Activated effector memory CD4-positive, alpha-beta T cell treated with anti-CD3 and anti-CD28 coated beads, Interleukin-2, amount 50 U/mL, for 16 hours (primary cell): ENCODE measurements around the gene CXorf58.
"Not testable (repeated sequence)": the region's sequence is repeated elsewhere in the genome, so short reads cannot be mapped to it uniquely, and the experiment has no call there.

ENCODE experiments used
- DNase-seq: peaks from one replicate; pipeline ENCODE4 v3.0.0-alpha.2; 2020

Gene CXorf58

GRCh38 chrX:23907498-23908218 lies at the start of gene CXorf58, which contains the start of gene APOO:
CXorf58 (plus strand) TSS chrX:23908006; CDS start chrX:23910303, 2,297 bp downstream.
APOO (minus strand) TSS chrX:23907938; CDS start chrX:23907702, 236 bp downstream.
- peak; percentile 96 for DNase-seq

GRCh38 chrX:23859238-23859637 lies 48.6 kb upstream of the CXorf58 start:
- DNase-seq: not testable (repeated sequence)

- DNase-seq: no peak
Measured at GRCh38 chrX:23861215-23861896, 46.5 kb upstream of the CXorf58 start.

- DNase-seq: not testable (repeated sequence)
Measured at GRCh38 chrX:23861952-23862351, 45.9 kb upstream of the CXorf58 start.

- no peak for DNase-seq
Measured at GRCh38 chrX:23864742-23865326, 43.0 kb upstream of the CXorf58 start.

- DNase-seq: no peak
Measured at GRCh38 chrX:23870041-23870440, 37.8 kb upstream of the CXorf58 start.

GRCh38 chrX:23871905-23872546 lies 35.8 kb upstream of the CXorf58 start:
- DNase-seq: no peak

- DNase-seq: no peak
Measured at GRCh38 chrX:23879380-23880090, 28.3 kb upstream of the CXorf58 start.

- DNase-seq: no peak
Measured at GRCh38 chrX:23883737-23884354, 24.0 kb upstream of the CXorf58 start.

- no peak for DNase-seq
Measured at GRCh38 chrX:23884427-23885024, 23.3 kb upstream of the CXorf58 start.

GRCh38 chrX:23885803-23886202 lies 22.0 kb upstream of the CXorf58 start:
- no peak for DNase-seq

GRCh38 chrX:23887451-23887850 lies 20.4 kb upstream of the CXorf58 start:
- DNase-seq: no peak

GRCh38 chrX:23887918-23888317 lies 19.9 kb upstream of the CXorf58 start:
- DNase-seq: no peak

GRCh38 chrX:23888887-23889501 lies 18.8 kb upstream of the CXorf58 start:
- no peak for DNase-seq

GRCh38 chrX:23890933-23891332 lies 16.9 kb upstream of the CXorf58 start:
- DNase-seq: no peak

- not testable (repeated sequence) for DNase-seq
Measured at GRCh38 chrX:23894993-23895392, 12.8 kb upstream of the CXorf58 start.

GRCh38 chrX:23896539-23896938 lies 11.3 kb upstream of the CXorf58 start:
- DNase-seq: not testable (repeated sequence)

- no peak for DNase-seq
Measured at GRCh38 chrX:23896981-23897380, 10.8 kb upstream of the CXorf58 start.

GRCh38 chrX:23898412-23898959 lies 9.3 kb upstream of the CXorf58 start:
- DNase-seq: no peak

GRCh38 chrX:23900220-23900797 lies 7.5 kb upstream of the CXorf58 start:
- DNase-seq: no peak

GRCh38 chrX:23901060-23901459 lies 6.7 kb upstream of the CXorf58 start:
- DNase-seq: no peak
